NCI-H446 (cell line): ENCODE data around the gene ZFYVE1.
"Not testable (repeated sequence)": the region's sequence is repeated elsewhere in the genome, so short reads cannot be mapped to it uniquely, and the experiment has no call there.

Source experiments
- DNase-seq, 2 experiments: peaks; one replicate each; lab custom pipeline; 2025; lab: John Stamatoyannopoulos, UW

The ZFYVE1 gene

DNA sequence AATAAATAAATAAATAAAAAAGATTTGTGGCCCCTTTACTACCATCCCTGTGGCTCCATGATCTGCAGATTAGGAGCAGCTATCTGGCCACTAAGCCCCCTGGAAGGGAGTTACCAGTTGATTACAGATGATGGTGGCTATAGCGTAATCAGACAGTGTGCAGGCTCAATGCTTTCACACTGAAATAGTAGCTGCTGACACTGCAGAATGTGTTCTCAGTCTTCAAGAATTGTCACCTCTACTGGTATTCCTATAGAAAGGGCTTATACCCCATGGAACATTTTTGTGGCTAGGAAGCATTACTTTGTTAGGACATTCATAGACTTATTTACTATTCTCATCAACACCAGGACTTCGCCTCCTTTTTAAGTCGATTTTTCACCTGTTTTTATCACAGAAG is 69.7 kb downstream of the ZFYVE1 start:
- no peak for DNase-seq

- DNase-seq, result not testable (repeated sequence)
Measured at GRCh38 chr14:72956741-72957140, 70.2 kb downstream of the ZFYVE1 start.

DNA sequence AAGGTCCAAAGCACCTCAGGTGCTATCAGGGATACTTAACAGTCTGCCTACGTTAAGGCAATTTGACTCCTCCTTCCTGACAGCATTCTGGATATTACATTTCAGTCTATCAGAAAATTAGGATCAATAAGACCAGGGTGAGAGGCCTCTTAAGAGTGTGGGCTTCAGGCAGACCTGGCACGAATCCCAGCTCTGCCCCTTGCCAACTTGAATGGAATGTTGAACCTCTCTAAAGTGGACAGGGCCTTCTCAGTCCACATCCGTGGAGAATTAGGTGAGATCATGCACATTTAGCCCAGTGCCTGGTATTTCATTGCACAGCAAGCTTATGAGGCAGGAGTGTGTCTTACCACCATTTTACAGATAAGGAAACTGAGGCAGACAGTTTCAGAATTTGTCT is 74.7 kb downstream of the ZFYVE1 start:
- DNase-seq, result no peak

DNA sequence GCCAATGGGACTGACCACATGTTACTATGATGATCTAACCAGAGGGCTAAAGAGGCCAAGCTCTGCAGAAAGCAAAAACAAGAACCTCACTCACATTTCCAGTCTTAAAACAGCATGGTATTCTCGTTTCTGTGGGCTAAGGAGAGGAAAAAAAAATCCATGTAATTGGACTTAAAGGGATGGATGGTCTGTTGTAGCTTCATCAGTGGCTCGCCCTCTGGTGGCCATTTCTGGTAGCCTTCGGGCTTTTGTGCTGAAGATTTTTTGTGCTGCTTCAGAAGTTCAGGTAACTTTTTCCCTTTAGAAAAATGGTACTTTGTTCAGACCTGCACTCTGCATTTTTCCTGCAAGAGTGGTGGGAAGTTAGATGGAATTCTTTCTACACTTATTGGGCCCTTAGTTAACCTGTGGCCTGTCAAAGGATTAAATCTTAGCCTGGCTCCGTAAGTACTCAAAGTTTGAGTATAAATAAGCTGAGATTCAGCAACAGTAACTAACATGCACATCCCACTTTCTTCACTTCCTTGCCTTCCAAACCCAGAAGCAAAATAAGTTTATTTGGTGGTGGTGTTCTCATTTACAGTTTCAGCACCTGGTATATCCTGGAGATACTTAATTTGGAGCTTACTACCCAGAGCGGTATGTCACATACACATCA is 78.3 kb downstream of the ZFYVE1 start:
- peak; percentile 13 to 49 for DNase-seq

- no peak for DNase-seq
Measured at GRCh38 chr14:72947366-72948160, 79.3 kb downstream of the ZFYVE1 start.

DNA sequence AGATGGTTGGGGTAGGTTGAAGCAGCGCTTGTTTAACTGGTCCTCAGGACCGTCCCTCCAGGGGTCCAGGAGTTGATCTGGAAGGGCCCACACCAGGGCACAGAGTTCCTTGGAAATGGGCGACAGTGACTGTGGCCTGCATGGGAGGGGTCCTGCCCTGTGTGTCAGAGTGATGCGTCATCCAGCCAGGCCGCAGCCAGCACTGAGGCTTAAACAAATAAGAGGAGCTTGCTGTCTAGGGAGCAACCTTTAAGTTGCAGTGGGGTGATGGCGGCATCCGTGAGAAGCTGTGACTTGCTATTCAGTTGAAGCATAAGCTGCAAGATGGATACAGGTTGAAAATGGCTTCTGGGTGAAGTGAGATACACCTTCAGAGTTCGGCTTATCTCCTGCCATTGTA is 80.4 kb downstream of the ZFYVE1 start:
- no peak for DNase-seq

- no peak for DNase-seq
Measured at GRCh38 chr14:72945356-72946027, 81.4 kb downstream of the ZFYVE1 start.

- DNase-seq, result no peak
Measured at GRCh38 chr14:72943876-72944430, 83.0 kb downstream of the ZFYVE1 start.

DNA sequence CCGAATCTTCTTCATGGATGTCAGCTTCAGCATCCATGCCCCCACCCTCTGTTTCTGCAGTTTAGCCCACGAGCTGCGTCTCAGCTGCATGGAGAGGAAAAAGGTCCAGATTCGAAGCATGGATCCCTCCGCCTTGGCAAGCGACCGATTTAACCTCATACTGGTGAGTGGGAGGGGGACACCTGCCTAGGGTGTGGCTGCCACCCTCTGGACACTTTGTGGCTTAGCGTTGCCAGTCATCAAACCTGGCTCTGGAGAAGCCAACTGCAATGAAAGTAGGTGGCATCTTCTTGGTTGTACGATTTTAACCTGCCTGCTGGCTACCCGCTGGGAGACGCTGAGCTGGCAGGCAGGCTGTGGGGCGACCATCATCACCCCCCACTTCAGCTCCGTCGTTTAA is 84.0 kb downstream of the ZFYVE1 start:
- no peak for DNase-seq

DNA sequence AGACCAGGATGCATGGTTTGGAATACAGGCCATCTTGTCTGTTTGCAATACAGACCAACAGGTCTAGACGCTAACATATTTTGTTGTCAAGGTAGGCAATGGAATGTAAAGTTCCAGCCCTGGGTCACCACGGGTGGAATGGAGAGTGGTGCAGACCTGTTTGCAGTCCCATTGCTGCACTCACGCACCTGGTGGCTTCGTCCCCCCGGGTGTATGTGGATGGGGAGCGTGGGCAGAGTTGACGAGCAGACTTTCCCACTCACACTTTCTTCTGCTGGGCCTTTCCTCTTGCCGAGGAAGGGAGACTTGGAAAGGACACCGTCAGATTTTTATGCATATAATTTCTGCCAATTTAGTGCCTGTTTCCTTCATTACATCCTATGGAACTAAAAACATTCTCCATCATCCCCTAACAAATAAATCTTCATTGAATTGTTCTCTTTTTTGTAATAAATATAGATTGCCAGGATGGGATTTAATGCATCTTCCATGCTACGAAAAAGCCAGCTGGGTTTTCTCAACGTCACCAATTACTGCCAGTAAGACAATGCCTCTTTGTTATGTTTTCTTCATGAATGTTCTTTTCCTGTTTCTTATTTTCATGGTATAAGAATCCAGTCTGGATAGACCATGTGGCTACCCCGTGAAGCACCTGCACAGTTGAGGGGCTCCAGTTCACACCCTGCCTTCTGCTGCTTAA is 85.5 kb downstream of the ZFYVE1 start:
- no peak for DNase-seq

DNA sequence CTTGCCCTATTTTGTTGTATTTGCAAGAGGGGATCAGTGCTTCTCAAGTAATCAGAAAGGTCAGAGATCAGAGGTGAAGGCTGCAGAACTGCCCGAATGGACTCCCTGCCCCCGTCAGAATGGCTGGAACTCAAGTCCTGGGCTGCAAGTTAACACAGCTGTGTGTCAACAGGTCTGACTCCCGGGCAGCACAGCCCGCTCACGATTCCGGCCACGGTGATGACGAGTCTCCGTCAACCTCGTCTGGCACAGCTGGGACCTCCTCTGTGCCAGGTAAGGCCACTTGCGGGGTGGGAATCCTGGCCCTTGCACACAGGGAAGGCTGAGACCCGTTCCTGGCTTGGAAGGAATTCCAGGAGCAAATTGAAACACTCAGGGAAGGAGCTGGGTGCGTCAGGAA is 87.3 kb downstream of the ZFYVE1 start:
- no peak for DNase-seq

DNA sequence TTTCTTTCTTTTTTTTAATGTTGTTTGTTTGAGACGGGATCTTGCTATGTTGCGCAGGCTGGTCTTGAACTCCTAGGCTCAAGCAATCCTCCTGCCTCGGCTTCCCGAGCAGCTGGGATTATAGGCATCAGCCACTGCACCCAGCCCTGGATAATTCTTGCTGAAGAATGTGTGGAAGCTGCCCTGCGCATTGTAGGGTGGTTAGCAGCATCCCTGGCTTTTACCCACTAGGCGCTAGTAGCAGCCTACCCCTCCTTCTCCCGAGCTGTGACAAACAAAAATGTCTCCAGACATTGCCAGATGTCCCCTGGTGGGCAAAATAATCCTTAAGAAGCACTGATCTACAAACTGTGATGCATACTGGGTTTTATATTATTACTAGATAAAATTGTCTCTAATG is 94.0 kb downstream of the ZFYVE1 start:
- no peak for DNase-seq

DNA sequence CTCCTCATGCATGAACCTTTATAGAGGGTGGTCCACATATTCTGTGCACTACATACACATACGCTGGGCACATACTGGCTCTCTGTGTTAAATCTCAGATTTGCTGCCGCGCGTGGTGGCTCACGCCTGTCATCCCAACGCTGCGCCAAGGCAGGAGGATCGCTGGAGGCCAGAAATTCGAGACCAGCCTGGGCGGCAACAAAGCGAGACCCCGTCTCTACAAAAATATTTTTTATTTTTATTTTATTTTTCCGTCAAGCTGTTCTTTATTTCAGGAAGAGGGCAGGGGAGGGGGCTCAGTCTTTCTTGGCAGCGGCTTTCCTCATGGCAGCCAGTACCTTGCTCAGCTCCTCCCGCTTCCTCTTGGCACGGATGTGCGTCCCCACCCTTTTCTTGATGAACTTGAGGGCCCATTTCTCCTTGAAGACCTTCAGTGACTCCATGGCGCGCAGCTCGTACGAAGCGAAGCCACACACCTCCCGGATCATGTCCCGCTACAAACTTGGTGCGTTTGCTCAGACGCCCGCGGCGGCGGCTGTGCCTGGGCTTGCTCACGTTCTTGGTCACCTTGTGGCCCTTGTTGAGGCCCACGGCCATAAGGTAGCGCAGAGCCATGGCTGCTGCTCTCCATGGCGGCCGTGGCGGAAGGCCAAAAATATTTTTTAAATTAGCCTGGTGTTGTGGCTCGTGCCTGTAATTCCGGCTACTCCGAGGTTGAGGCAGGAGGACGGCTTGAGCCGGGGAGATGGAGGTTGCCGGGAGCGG is 97.4 kb downstream of the ZFYVE1 start:
- no peak for DNase-seq

DNA sequence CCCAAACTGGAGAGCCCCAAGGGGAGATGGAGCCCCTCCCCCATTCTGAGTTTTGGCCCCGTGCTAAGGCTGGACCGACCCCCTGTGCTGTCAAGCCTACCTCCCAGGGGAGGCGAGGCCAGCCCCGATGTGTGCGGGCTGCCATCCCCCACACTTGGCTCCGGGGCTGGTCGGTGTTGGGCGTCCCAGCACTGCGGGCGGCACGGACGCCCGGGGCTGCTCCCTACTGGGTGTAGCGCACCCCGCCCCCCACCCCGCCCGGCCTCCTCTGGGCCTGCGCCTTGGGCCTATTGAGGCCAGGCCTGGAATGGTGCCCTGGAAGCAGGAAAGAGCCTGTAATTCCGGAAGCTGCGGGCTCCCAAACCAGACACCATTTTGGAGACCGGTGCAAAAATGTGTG is 98.0 kb downstream of the ZFYVE1 start:
- DNase-seq, result no peak

GRCh38 chr14:72926292-72927028 is 100.4 kb downstream of the ZFYVE1 start, which contains the start of gene DCAF4:
Gene DCAF4 (plus strand): TSS chr14:72926464. CDS start chr14:72937979, 11,515 bp downstream.
- DNase-seq, result peak; percentile 96 to 97

DNA sequence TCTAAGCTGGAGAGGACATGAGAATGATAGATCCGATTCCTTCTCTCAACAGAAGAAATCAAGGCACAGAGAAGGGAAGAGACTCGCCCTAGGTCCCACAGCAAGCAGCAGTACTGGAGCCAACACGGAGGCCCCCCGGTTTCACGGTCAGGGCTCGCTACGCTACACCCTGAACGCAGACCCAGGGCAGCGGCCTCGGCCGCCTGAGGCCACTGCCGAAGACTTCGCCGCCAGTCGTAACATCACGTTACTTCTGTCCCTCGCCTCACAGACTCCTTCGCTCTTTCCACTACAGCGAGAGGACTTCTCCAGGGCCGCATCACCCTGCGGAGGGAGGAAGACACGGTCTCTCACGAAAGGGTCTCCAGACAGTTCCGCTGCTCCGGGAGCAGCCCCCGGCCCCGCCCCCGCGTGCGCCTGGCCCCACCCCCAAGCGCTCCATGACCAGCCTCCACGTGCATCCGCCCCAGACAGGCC is 101.1 kb downstream of the ZFYVE1 start:
- DNase-seq, result no peak

DNA sequence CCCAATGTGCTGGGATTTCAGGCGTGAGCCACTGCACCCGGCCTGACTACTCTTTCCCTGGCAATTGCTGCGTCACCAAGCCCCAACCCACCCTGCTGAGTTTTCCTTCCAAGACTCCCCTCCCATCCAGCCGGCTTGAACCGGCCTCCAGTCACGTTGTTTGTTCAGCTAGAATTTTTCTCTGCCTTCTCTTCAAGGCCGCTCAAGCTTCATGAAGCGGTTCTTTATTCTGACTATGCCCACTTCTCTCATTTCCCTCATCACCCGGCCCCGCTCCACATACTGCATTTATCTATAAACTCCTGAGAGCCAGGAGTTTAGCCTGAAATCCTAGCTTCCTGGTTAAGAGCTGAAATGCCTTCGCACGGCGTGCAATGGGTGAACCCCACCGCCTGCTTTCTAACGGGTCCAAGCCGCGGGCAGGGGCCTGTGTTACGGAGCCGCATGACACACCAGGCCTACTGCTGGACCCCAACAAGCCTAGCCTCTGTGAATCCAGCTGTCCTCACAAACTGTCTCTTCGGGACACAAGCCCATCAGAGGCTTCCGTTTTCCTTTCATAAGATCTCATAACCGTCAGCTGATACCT is 101.6 kb downstream of the ZFYVE1 start:
- DNase-seq, result no peak

GRCh38 chr14:72924337-72924736 is 102.6 kb downstream of the ZFYVE1 start:
- DNase-seq, result no peak

- DNase-seq, result no peak
Measured at GRCh38 chr14:72921396-72921795, 105.5 kb downstream of the ZFYVE1 start.

DNA sequence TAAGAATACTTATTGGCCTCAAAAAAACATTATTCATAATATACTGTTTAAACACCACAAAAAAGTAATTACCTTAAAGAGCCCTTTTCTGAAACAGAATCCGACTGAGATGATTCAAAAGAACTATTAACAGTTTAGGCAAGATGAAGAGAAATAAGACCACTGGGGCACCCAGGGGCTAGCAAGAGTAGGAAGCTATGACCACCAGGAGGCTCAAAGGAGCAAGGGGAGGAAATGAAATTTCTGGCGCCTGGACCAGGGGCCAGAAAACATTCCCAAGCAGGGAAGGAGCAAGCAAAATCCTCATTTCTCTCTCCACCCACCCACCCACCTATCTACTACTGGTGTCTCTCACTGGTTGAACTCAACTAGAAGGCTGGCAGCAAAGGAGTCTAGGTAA is 106.9 kb downstream of the ZFYVE1 start:
- DNase-seq, result no peak
